K562 (cell line): ENCODE data around the gene PMF1. TPM values are rescaled to one million over a fixed set of nuclear protein-coding genes. Genes with fewer than 3 reads are reported as not detected.

Experiments
- ATAC-seq: fragments of 200-7000 bp; cut with Tn5 transposase; 3 replicates; pipeline ENCODE4 v1.9.1; 2020; ENCODE audit warnings: moderate library complexity
- BruUV-seq: library from RNA; stranded (reverse); fragments of 400-500 nt; replicated peaks from 2 replicates; lab custom pipeline; 2021; lab: Mats Ljungman, UMichigan
- CTCF ChIA-PET: fragments of 300-600 bp; formaldehyde crosslinking; extraction: SDS; loops from one replicate; lab custom pipeline; 2021; ENCODE audit warnings: low intra/inter-chr PET ratio; lab: Yijun Ruan, JAX
- POLR2A ChIA-PET: fragments of 300-600, 350-650 bp; sonication (Branson Sonifier 250); formaldehyde crosslinking; extraction: SDS; loops from one replicate; lab custom pipeline; 2021; ENCODE audit warnings: antibody characterized with exemption, inconsistent platforms; lab: Yijun Ruan, JAX
- DNase-seq, 4 experiments: peaks; one replicate each; pipeline versions ENCODE4 v3.0.0 to v3.0.0-alpha.2; 2011 to 2018; ENCODE audit warnings: low spot score in 3 of 4, mixed read lengths in 3 of 4; ENCODE audit errors: extremely low read depth in 1 of 4
- FAIRE-seq: peaks from 2 replicates; lab custom pipeline; 2011; peaks lifted over from hg19 to GRCh38; lab: Jason Lieb, UNC
- H2AFZ ChIP-seq: 2 replicates; pipeline ENCODE4 v1.6.0; 2011; ENCODE audit warnings: low read depth, low read length, control low read depth, inconsistent platforms
- H3K27ac ChIP-seq: fragments of 200-600 bp; 3 replicates; pipeline ENCODE4 v1.8.0; 2011; ENCODE audit warnings: low read depth, mild to moderate bottlenecking, control low read depth, inconsistent platforms, low read length, moderate library complexity, mixed read lengths; ENCODE audit errors: extremely low read depth
- H3K27me3 ChIP-seq, 2 experiments: fragments of 300-600 bp in 1 of 2; 2 replicates in 1 of 2; 3 replicates in 1 of 2; pipeline versions ENCODE4 v1.6.0 to v1.8.0; 2011; ENCODE audit warnings: inconsistent platforms in 2 of 2, low read length in 2 of 2, mild to moderate bottlenecking in 1 of 2, mixed read lengths in 1 of 2, moderate library complexity in 1 of 2; ENCODE audit not compliant: control insufficient read depth in 2 of 2, insufficient read depth in 2 of 2
- H3K36me3 ChIP-seq: fragments of 300-600 bp; 3 replicates; pipeline ENCODE4 v1.8.0; 2011; ENCODE audit warnings: mild to moderate bottlenecking, low read length, inconsistent platforms; ENCODE audit not compliant: control insufficient read depth, insufficient read depth
- H3K4me1 ChIP-seq, 2 experiments: fragments of 200-600 bp in 1 of 2; replicated peaks in 1 of 2; 2 replicates in 1 of 2; 3 replicates in 1 of 2; pipeline versions ENCODE4 v1.5.1 to v1.8.0; 2011; ENCODE audit warnings: inconsistent platforms in 2 of 2, low read length in 2 of 2, mild to moderate bottlenecking in 1 of 2, mixed read lengths in 1 of 2, moderate library complexity in 1 of 2; ENCODE audit not compliant: control insufficient read depth in 2 of 2, insufficient read depth in 2 of 2
- H3K4me2 ChIP-seq: 2 replicates; pipeline ENCODE4 v1.6.1; 2011; ENCODE audit warnings: low read length, control low read depth, inconsistent platforms, mixed read lengths; ENCODE audit not compliant: insufficient read depth
- H3K4me3 ChIP-seq: fragments of 200-600 bp; sonication (generic), shearing (Covaris generic); 2 replicates; pipeline ENCODE4 v1.5.1; 2016; ENCODE audit warnings: control low read depth, inconsistent platforms
- H3K79me2 ChIP-seq: fragments of 200-600 bp; 3 replicates; pipeline ENCODE4 v1.8.0; 2011; ENCODE audit warnings: low read length, inconsistent platforms; ENCODE audit not compliant: control insufficient read depth, insufficient read depth
- H3K9ac ChIP-seq, 2 experiments: 2 replicates each; pipeline versions ENCODE4 v1.6.0 to v1.6.1; 2011; ENCODE audit warnings: low read depth in 2 of 2, low read length in 2 of 2, control low read depth in 1 of 2, inconsistent platforms in 1 of 2, mild to moderate bottlenecking in 1 of 2, mixed read lengths in 1 of 2; ENCODE audit not compliant: insufficient read depth in 1 of 2
- H3K9me1 ChIP-seq: one replicate; pipeline ENCODE4 v1.6.0; 2011; ENCODE audit warnings: inconsistent platforms, mild to moderate bottlenecking, low read length, moderate library complexity; ENCODE audit not compliant: control insufficient read depth, insufficient read depth
- H3K9me3 ChIP-seq: replicated peaks from 2 replicates; pipeline ENCODE4 v1.5.1; 2011; ENCODE audit warnings: low read depth, low read length, inconsistent platforms; ENCODE audit not compliant: control insufficient read depth, insufficient read depth
- H4K20me1 ChIP-seq: replicated peaks from 2 replicates; pipeline ENCODE4 v1.6.1; 2011; ENCODE audit warnings: low read length, inconsistent platforms, mixed read lengths; ENCODE audit not compliant: control insufficient read depth, insufficient read depth
- CHD4 ChIP-seq: fragments of 200-600 bp; sonication (generic); IDR thresholded peaks from 3 replicates; pipeline ENCODE4 v1.6.1; 2012; ENCODE audit warnings: low read depth, mild to moderate bottlenecking, mixed read lengths, low read length, inconsistent platforms; ENCODE audit not compliant: insufficient read depth, insufficient replicate concordance, poor library complexity, severe bottlenecking
- ERF ChIP-seq: fragments of 450-650 bp; formaldehyde crosslinking; IDR thresholded peaks from 2 replicates; pipeline ENCODE4 v1.4.0; 2020; ENCODE audit warnings: mild to moderate bottlenecking, mixed read lengths
- FOXK2 ChIP-seq, 2 experiments: fragments of 450-650 bp; IDR thresholded peaks in 1 of 2; conservative IDR thresholded peaks in 1 of 2; 2 replicates each; pipeline ENCODE4 v1.6.1; 2016; ENCODE audit warnings: low read depth in 2 of 2, mild to moderate bottlenecking in 1 of 2
- KLF16 ChIP-seq: IDR thresholded peaks from 2 replicates; pipeline ENCODE4 v1.6.1; 2016; ENCODE audit warnings: antibody characterized with exemption
- MCM3 ChIP-seq: fragments of 450-650 bp; IDR thresholded peaks from 2 replicates; pipeline ENCODE4 v1.6.1; 2016
- POLR2H ChIP-seq: IDR thresholded peaks from 2 replicates; pipeline ENCODE4 v1.6.1; 2016; ENCODE audit warnings: missing genetic modification characterization, low read depth, mild to moderate bottlenecking, control low read depth, missing compliant biosample characterization, moderate library complexity
- TCF15 ChIP-seq: fragments of 250-450 bp; sonication (Bioruptor Pico); IDR thresholded peaks from 2 replicates; pipeline ENCODE4 v1.8.0; 2022; ENCODE audit warnings: moderate library complexity, mild to moderate bottlenecking, inconsistent platforms
- ZNF436 ChIP-seq: fragments of 250-450, 450-650 bp; sonication (Bioruptor Pico); formaldehyde crosslinking; IDR thresholded peaks from 2 replicates; pipeline ENCODE4 v1.7.0; 2020; ENCODE audit warnings: mild to moderate bottlenecking
- ZNF583 ChIP-seq: fragments of 250-450 bp; sonication (Bioruptor Pico); IDR thresholded peaks from 2 replicates; pipeline ENCODE4 v1.4.0; 2020
- ZNF644 ChIP-seq: fragments of 200-800 bp; sonication (Bioruptor generic); IDR thresholded peaks from 2 replicates; pipeline ENCODE4 v1.6.1; 2016; ENCODE audit warnings: low read depth, missing genetic modification characterization, missing compliant biosample characterization
- WGBS: fragments of 100-300 bp; shearing (Covaris generic); methylation state at CpG from one replicate; pipeline ENCODE4 v1.1.6; 2016; ENCODE audit warnings: low coverage, mixed read lengths; ENCODE audit not compliant: insufficient coverage; ENCODE audit errors: missing lambda C conversion rate; 5-methylcytosine and 5-hydroxymethylcytosine counted together
- in situ Hi-C: fragments of 300-500 bp; cut with MboI; formaldehyde crosslinking; loops from 4 replicates; pipeline ENCODE4 v1.15.0; 2018; ENCODE audit warnings: inconsistent platforms, mixed read lengths
- intact Hi-C: fragments of 100-400 bp; cut with micrococcal nuclease; formaldehyde crosslinking; loops from 2 replicates; pipeline ENCODE4 v1.14.2; 2022
- polyA plus RNA-seq, 8 experiments: library from polyadenylated mRNA; depleted of rRNA in 4 of 8; stranded (reverse) in 5 of 8; unstranded in 3 of 8; fragments of >200 nt; fragmentation: Nextera tagmentation in 2 of 8; fragmentation: Illumina TruSeq in 1 of 8; extraction: Ambion mirVana in 2 of 8; extraction: Trizol in 1 of 8; gene quantifications; 2 replicates each; pipeline versions ENCODE4 v1.2.1 to v1.2.3, GENCODE V29; 2011 to 2014; ENCODE audit warnings: inconsistent platforms in 1 of 8, missing spikeins in 1 of 8
- total RNA-seq, 7 experiments: library from RNA; depleted of rRNA in 6 of 7; stranded (reverse); fragments of >200 nt in 6 of 7; fragmentation: Illumina TruSeq in 2 of 7; extraction: Trizol in 2 of 7; gene quantifications; 2 replicates each; pipeline versions ENCODE4 v1.2.1 to v1.2.3, GENCODE V29; 2011 to 2021; ENCODE audit warnings: low replicate concordance in 1 of 7

Gene PMF1
- total and polyA plus RNA-seq, 9 of the 15 experiments (the other 6 are each of a cell fraction or from before 2014, with no cell fraction given): 9.4 to 92.9 (median 71.0) TPM

- peak; percentile 80 to 83 for TF ChIP-seq FOXK2 (conservative IDR thresholded peaks at IDR 0.05 in 1 of 2, IDR thresholded peaks at IDR 0.05 in 1 of 2; ENCODE audit: low read depth in 2 of 2)
- peak; percentile 94 for TF ChIP-seq POLR2H (tag)
- 0 out of 2 replicates have a peak, but pooled peaks have one; percentile 36 for TF ChIP-seq ERF (CRISPR knock-in tag)
- TF ChIP-seq ZNF644 (tag): no peak
- no peak for TF ChIP-seq CHD4
- TF ChIP-seq TCF15 (CRISPR knock-in tag): no peak
- TF ChIP-seq ZNF583 (CRISPR knock-in tag): 0 out of 2 replicates have a peak, but pooled peaks have one; percentile 17
Measured at GRCh38 chr1:156212833-156213643, at the start of gene PMF1 (continued).

- POLR2A ChIA-PET: interaction anchor here (1.1 to 2.0 kb wide), 5 partner anchors 9 to 35 kb away, joined by 3 to 8 read pairs (median 5); no protein-coding TSS in a partner anchor
- Histone ChIP-seq H3K79me2 (no peaks in the 10 kb centered on the region), H3K27me3 (no peaks in the 10 kb centered on the region), H3K27ac (no peak overlapping the region), H3K4me3 (no peak overlapping the region), H3K36me3 (no peaks in the 10 kb centered on the region), H2AFZ (no peak overlapping the region), H3K9me3 (no peaks in the 10 kb centered on the region), H3K9me1 (no peaks in the 10 kb centered on the region), H3K4me1 (peaks cover 17 to 23% of the 10 kb centered on the region in 2 experiments), H4K20me1 (no peaks in the 10 kb centered on the region), H3K4me2 (no peak overlapping the region), H3K9ac (no peak overlapping the region)
- BruUV-seq: no TSS peak
- intact Hi-C loops (no loop called here), in situ Hi-C loops (no loop called here)
- WGBS: 40% methylated on average over 1 of the region's 1 CpG
- DNase-seq (no peak), FAIRE-seq (no peak), ATAC-seq (no peak)
- CTCF ChIA-PET: no interaction called here
- no peak for TF ChIP-seq ZNF436 (CRISPR knock-in tag)
- TF ChIP-seq KLF16: no peak
- no peak for TF ChIP-seq MCM3
Measured at GRCh38 chr1:156163712-156164111, 49.1 kb upstream of the PMF1 start.
